GM12872 (cell line): Measurements from ENCODE around the gene CT47A7.
"Not testable (repeated sequence)": the region's sequence is repeated elsewhere in the genome, so short reads cannot be mapped to it uniquely, and the experiment has no call there.

Experiments
- CTCF ChIP-seq: IDR thresholded peaks from 3 replicates; pipeline ENCODE4 v1.5.1; 2011; ENCODE audit warnings: low read depth, mild to moderate bottlenecking, low read length, moderate library complexity; ENCODE audit not compliant: insufficient read depth

The CT47A7 gene

GRCh38 chrX:120956500-120956899 lies at the start of gene CT47A7:
Gene CT47A7 (minus strand): TSS chrX:120956600. CDS start chrX:120956345, 255 bp downstream.
- not testable (repeated sequence) for TF ChIP-seq CTCF

DNA sequence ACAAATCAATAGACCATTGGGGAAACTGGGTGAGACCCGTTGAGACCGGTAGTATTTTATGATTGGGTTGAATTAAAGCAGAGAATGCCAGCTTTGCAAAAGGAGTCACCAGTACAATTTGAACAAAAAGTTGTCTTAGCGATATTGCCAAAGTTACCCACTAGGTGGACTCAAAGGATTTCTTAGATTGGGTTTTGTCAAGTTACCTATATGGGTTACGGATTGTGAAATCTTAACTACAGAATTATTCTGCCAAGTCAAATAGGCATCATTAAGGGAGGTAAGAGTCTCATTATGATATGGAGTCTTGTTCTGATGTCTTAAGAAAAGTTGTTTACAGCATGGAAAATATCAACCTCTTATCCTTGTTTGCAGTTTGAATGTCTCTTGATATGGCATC lies 44.2 kb upstream of the CT47A7 start:
- TF ChIP-seq CTCF: peak; percentile 35; the same call in 2 of the 3 replicates

GRCh38 chrX:120999413-120999812 lies 43.0 kb upstream of the CT47A7 start:
- TF ChIP-seq CTCF: no peak

DNA sequence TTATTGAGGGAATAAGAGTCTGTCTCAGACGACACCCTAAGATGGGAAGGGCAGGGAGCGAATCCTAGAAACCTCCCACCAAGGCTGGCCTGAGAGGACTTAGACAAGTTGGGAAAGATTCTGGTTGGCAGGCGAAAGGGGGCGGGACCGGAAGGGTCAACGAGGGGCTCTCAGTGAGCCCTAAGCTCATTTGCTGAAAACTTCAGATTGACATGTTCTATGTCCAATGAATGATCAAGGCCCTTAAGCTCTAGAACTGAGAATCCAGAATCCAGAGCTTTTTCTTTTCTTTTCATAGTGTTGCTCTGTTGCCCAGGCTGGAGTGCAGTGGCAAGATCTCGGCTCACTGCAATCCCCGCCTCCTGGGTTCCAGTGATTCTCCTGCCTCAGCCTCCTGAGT lies 29.3 kb upstream of the CT47A7 start, which contains the start of gene CT47A1:
TSS of gene CT47A1 (minus strand) at position 101 of the 400 bp plus-strand sequence. CDS start 231 bp downstream, outside the sequence.
- not testable (repeated sequence) for TF ChIP-seq CTCF
